ENCODE measurements around the gene PRCP. TPM values are rescaled to one million over a fixed set of nuclear protein-coding genes. Genes with fewer than 3 reads are reported as not detected.

PRCP gene
- total RNA-seq, 1 experiment from 2014 or later: 53.9 TPM

DNA sequence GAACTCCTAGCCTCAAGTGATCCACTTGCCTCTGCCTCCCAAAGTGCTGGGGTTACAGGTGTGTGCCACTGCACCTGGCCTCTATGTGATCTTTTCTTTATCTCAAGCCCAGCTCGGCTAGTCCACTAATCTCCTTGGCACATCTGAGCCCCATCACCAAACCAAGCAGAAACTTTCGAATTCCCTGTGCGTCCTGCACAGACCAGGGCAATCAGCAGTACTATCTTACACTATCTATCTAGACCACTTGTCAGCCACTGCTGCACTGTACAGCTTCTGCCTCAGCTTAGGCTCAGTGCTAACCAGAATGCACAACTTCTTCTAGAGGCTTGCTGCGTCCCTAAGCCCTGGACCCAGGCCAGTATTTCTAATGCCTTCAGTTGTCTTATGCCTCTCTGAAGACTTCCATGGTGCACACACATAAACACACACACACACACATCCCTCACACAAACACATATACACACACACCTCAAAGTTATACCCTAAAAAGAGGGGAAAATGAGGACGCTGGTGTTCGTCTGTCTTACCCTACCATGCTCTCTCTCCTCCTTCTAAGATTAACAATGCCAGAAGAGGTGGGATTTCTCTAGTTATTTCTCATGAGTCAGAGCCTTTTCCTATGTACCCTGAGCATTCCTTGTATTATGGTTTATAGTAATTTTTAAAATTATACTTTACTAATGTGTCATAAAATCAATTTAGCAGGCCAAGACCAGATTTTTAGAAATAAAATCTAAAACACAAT lies 107.2 kb downstream of the PRCP start:
- H3K27ac Mint-ChIP-seq: no peak overlapping the region
- no peaks in the 10 kb centered on the region for H3K9me3 Mint-ChIP-seq
- no peaks in the 10 kb centered on the region for H3K4me1 Mint-ChIP-seq
- POLR2A ChIA-PET: interaction anchor here (0.8 kb wide), 1 partner anchor 117 kb away, joined by 3 read pairs; no protein-coding TSS in a partner anchor
- H3K4me3 Mint-ChIP-seq: no peak overlapping the region
- no peak for DNase-seq (ENCODE audit: low spot score)
- no peaks in the 10 kb centered on the region for H3K27me3 Mint-ChIP-seq (ENCODE audit: low read depth)
- CTCF ChIA-PET: no interaction called here
- H3K36me3 Mint-ChIP-seq: no peaks in the 10 kb centered on the region
- TF ChIP-seq PRRX2 (CRISPR knock-in tag; IDR thresholded peaks at IDR 0.05): no peak
- no peak for TF ChIP-seq SP1 (CRISPR knock-in tag; conservative IDR thresholded peaks at IDR 0.05)
- no peak for TF ChIP-seq ZNF263 (CRISPR knock-in tag; IDR thresholded peaks at IDR 0.05; ENCODE audit: low read depth)
- no peak for TF ChIP-seq SMAD4 (CRISPR knock-in tag; IDR thresholded peaks at IDR 0.05)
- TF ChIP-seq, protein P1, sequence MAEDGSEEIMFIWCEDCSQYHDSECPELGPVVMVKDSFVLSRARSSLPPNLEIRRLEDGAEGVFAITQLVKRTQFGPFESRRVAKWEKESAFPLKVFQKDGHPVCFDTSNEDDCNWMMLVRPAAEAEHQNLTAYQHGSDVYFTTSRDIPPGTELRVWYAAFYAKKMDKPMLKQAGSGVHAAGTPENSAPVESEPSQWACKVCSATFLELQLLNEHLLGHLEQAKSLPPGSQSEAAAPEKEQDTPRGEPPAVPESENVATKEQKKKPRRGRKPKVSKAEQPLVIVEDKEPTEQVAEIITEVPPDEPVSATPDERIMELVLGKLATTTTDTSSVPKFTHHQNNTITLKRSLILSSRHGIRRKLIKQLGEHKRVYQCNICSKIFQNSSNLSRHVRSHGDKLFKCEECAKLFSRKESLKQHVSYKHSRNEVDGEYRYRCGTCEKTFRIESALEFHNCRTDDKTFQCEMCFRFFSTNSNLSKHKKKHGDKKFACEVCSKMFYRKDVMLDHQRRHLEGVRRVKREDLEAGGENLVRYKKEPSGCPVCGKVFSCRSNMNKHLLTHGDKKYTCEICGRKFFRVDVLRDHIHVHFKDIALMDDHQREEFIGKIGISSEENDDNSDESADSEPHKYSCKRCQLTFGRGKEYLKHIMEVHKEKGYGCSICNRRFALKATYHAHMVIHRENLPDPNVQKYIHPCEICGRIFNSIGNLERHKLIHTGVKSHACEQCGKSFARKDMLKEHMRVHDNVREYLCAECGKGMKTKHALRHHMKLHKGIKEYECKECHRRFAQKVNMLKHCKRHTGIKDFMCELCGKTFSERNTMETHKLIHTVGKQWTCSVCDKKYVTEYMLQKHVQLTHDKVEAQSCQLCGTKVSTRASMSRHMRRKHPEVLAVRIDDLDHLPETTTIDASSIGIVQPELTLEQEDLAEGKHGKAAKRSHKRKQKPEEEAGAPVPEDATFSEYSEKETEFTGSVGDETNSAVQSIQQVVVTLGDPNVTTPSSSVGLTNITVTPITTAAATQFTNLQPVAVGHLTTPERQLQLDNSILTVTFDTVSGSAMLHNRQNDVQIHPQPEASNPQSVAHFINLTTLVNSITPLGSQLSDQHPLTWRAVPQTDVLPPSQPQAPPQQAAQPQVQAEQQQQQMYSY (CRISPR knock-in tag; IDR thresholded peaks at IDR 0.05): no peak
- no peak for TF ChIP-seq TEAD1 (CRISPR knock-in tag; IDR thresholded peaks at IDR 0.05)
- TF ChIP-seq, protein P2, sequence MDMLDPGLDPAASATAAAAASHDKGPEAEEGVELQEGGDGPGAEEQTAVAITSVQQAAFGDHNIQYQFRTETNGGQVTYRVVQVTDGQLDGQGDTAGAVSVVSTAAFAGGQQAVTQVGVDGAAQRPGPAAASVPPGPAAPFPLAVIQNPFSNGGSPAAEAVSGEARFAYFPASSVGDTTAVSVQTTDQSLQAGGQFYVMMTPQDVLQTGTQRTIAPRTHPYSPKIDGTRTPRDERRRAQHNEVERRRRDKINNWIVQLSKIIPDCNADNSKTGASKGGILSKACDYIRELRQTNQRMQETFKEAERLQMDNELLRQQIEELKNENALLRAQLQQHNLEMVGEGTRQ (CRISPR knock-in tag; IDR thresholded peaks at IDR 0.05): no peak
- TF ChIP-seq ETV6 (CRISPR knock-in tag; IDR thresholded peaks at IDR 0.05): no peak
- TF ChIP-seq, protein P3, sequence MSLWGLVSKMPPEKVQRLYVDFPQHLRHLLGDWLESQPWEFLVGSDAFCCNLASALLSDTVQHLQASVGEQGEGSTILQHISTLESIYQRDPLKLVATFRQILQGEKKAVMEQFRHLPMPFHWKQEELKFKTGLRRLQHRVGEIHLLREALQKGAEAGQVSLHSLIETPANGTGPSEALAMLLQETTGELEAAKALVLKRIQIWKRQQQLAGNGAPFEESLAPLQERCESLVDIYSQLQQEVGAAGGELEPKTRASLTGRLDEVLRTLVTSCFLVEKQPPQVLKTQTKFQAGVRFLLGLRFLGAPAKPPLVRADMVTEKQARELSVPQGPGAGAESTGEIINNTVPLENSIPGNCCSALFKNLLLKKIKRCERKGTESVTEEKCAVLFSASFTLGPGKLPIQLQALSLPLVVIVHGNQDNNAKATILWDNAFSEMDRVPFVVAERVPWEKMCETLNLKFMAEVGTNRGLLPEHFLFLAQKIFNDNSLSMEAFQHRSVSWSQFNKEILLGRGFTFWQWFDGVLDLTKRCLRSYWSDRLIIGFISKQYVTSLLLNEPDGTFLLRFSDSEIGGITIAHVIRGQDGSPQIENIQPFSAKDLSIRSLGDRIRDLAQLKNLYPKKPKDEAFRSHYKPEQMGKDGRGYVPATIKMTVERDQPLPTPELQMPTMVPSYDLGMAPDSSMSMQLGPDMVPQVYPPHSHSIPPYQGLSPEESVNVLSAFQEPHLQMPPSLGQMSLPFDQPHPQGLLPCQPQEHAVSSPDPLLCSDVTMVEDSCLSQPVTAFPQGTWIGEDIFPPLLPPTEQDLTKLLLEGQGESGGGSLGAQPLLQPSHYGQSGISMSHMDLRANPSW (CRISPR knock-in tag; conservative IDR thresholded peaks at IDR 0.05; ENCODE audit: low read depth): no peak
- no peak for TF ChIP-seq ATF1 (CRISPR knock-in tag; IDR thresholded peaks at IDR 0.05)
- no peak for TF ChIP-seq ELF4 (CRISPR knock-in tag; IDR thresholded peaks at IDR 0.05; ENCODE audit: low read depth)
- TF ChIP-seq FOXP1 (CRISPR knock-in tag; IDR thresholded peaks at IDR 0.05; ENCODE audit: borderline replicate concordance): no peak
- TF ChIP-seq, protein P4, sequence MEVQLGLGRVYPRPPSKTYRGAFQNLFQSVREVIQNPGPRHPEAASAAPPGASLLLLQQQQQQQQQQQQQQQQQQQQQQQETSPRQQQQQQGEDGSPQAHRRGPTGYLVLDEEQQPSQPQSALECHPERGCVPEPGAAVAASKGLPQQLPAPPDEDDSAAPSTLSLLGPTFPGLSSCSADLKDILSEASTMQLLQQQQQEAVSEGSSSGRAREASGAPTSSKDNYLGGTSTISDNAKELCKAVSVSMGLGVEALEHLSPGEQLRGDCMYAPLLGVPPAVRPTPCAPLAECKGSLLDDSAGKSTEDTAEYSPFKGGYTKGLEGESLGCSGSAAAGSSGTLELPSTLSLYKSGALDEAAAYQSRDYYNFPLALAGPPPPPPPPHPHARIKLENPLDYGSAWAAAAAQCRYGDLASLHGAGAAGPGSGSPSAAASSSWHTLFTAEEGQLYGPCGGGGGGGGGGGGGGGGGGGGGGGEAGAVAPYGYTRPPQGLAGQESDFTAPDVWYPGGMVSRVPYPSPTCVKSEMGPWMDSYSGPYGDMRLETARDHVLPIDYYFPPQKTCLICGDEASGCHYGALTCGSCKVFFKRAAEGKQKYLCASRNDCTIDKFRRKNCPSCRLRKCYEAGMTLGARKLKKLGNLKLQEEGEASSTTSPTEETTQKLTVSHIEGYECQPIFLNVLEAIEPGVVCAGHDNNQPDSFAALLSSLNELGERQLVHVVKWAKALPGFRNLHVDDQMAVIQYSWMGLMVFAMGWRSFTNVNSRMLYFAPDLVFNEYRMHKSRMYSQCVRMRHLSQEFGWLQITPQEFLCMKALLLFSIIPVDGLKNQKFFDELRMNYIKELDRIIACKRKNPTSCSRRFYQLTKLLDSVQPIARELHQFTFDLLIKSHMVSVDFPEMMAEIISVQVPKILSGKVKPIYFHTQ (CRISPR knock-in tag; IDR thresholded peaks at IDR 0.05): no peak
- no peak for TF ChIP-seq ZNF416 (CRISPR knock-in tag; IDR thresholded peaks at IDR 0.05)
- TF ChIP-seq, protein P5, sequence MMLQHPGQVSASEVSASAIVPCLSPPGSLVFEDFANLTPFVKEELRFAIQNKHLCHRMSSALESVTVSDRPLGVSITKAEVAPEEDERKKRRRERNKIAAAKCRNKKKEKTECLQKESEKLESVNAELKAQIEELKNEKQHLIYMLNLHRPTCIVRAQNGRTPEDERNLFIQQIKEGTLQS (CRISPR knock-in tag; conservative IDR thresholded peaks at IDR 0.05): no peak
- no peak for TF ChIP-seq MXD4 (CRISPR knock-in tag; IDR thresholded peaks at IDR 0.05; ENCODE audit: borderline replicate concordance)
- no peak for TF ChIP-seq GABPB1 (CRISPR knock-in tag; IDR thresholded peaks at IDR 0.05)
- no peak for TF ChIP-seq NFYB (CRISPR knock-in tag; conservative IDR thresholded peaks at IDR 0.05; ENCODE audit: low read depth)
- ATAC-seq: no peak
